K562 (cell line): Measurements from ENCODE around the gene SLC24A4. TPM values are rescaled to one million over a fixed set of nuclear protein-coding genes. Genes with fewer than 3 reads are reported as not detected.

Source experiments
- ATAC-seq: fragments of 200-7000 bp; cut with Tn5 transposase; 3 replicates; pipeline ENCODE4 v1.9.1; 2020; ENCODE audit warnings: moderate library complexity
- BruUV-seq: library from RNA; stranded (reverse); fragments of 400-500 nt; replicated peaks from 2 replicates; lab custom pipeline; 2021; lab: Mats Ljungman, UMichigan
- CTCF ChIA-PET: fragments of 300-600 bp; formaldehyde crosslinking; extraction: SDS; loops from one replicate; lab custom pipeline; 2021; ENCODE audit warnings: low intra/inter-chr PET ratio; lab: Yijun Ruan, JAX
- POLR2A ChIA-PET: fragments of 300-600, 350-650 bp; sonication (Branson Sonifier 250); formaldehyde crosslinking; extraction: SDS; loops from one replicate; lab custom pipeline; 2021; ENCODE audit warnings: antibody characterized with exemption, inconsistent platforms; lab: Yijun Ruan, JAX
- DNase-seq, 4 experiments: peaks; one replicate each; pipeline versions ENCODE4 v3.0.0 to v3.0.0-alpha.2; 2011 to 2018; ENCODE audit warnings: low spot score in 3 of 4, mixed read lengths in 3 of 4; ENCODE audit errors: extremely low read depth in 1 of 4
- FAIRE-seq: peaks from 2 replicates; lab custom pipeline; 2011; peaks lifted over from hg19 to GRCh38; lab: Jason Lieb, UNC
- H2AFZ ChIP-seq: 2 replicates; pipeline ENCODE4 v1.6.0; 2011; ENCODE audit warnings: low read depth, low read length, control low read depth, inconsistent platforms
- H3K27ac ChIP-seq: fragments of 200-600 bp; 3 replicates; pipeline ENCODE4 v1.8.0; 2011; ENCODE audit warnings: low read depth, mild to moderate bottlenecking, control low read depth, inconsistent platforms, low read length, moderate library complexity, mixed read lengths; ENCODE audit errors: extremely low read depth
- H3K27me3 ChIP-seq, 2 experiments: fragments of 300-600 bp in 1 of 2; 2 replicates in 1 of 2; 3 replicates in 1 of 2; pipeline versions ENCODE4 v1.6.0 to v1.8.0; 2011; ENCODE audit warnings: inconsistent platforms in 2 of 2, low read length in 2 of 2, mild to moderate bottlenecking in 1 of 2, mixed read lengths in 1 of 2, moderate library complexity in 1 of 2; ENCODE audit not compliant: control insufficient read depth in 2 of 2, insufficient read depth in 2 of 2
- H3K36me3 ChIP-seq: fragments of 300-600 bp; 3 replicates; pipeline ENCODE4 v1.8.0; 2011; ENCODE audit warnings: mild to moderate bottlenecking, low read length, inconsistent platforms; ENCODE audit not compliant: control insufficient read depth, insufficient read depth
- H3K4me1 ChIP-seq, 2 experiments: fragments of 200-600 bp in 1 of 2; replicated peaks in 1 of 2; 2 replicates in 1 of 2; 3 replicates in 1 of 2; pipeline versions ENCODE4 v1.5.1 to v1.8.0; 2011; ENCODE audit warnings: inconsistent platforms in 2 of 2, low read length in 2 of 2, mild to moderate bottlenecking in 1 of 2, mixed read lengths in 1 of 2, moderate library complexity in 1 of 2; ENCODE audit not compliant: control insufficient read depth in 2 of 2, insufficient read depth in 2 of 2
- H3K4me2 ChIP-seq: 2 replicates; pipeline ENCODE4 v1.6.1; 2011; ENCODE audit warnings: low read length, control low read depth, inconsistent platforms, mixed read lengths; ENCODE audit not compliant: insufficient read depth
- H3K4me3 ChIP-seq: fragments of 200-600 bp; sonication (generic), shearing (Covaris generic); 2 replicates; pipeline ENCODE4 v1.5.1; 2016; ENCODE audit warnings: control low read depth, inconsistent platforms
- H3K79me2 ChIP-seq: fragments of 200-600 bp; 3 replicates; pipeline ENCODE4 v1.8.0; 2011; ENCODE audit warnings: low read length, inconsistent platforms; ENCODE audit not compliant: control insufficient read depth, insufficient read depth
- H3K9ac ChIP-seq, 2 experiments: 2 replicates each; pipeline versions ENCODE4 v1.6.0 to v1.6.1; 2011; ENCODE audit warnings: low read depth in 2 of 2, low read length in 2 of 2, control low read depth in 1 of 2, inconsistent platforms in 1 of 2, mild to moderate bottlenecking in 1 of 2, mixed read lengths in 1 of 2; ENCODE audit not compliant: insufficient read depth in 1 of 2
- H3K9me1 ChIP-seq: one replicate; pipeline ENCODE4 v1.6.0; 2011; ENCODE audit warnings: inconsistent platforms, mild to moderate bottlenecking, low read length, moderate library complexity; ENCODE audit not compliant: control insufficient read depth, insufficient read depth
- H3K9me3 ChIP-seq: replicated peaks from 2 replicates; pipeline ENCODE4 v1.5.1; 2011; ENCODE audit warnings: low read depth, low read length, inconsistent platforms; ENCODE audit not compliant: control insufficient read depth, insufficient read depth
- H4K20me1 ChIP-seq: replicated peaks from 2 replicates; pipeline ENCODE4 v1.6.1; 2011; ENCODE audit warnings: low read length, inconsistent platforms, mixed read lengths; ENCODE audit not compliant: control insufficient read depth, insufficient read depth
- CTBP1 ChIP-seq: fragments of 450-650 bp; IDR thresholded peaks from 2 replicates; pipeline ENCODE4 v1.6.1; 2016; ENCODE audit warnings: borderline replicate concordance
- DPF2 ChIP-seq: fragments of 450-650 bp; IDR thresholded peaks from 2 replicates; pipeline ENCODE4 v1.6.1; 2016
- MIER1 ChIP-seq: fragments of 450-650 bp; IDR thresholded peaks from 2 replicates; pipeline ENCODE4 v1.6.1; 2016; ENCODE audit warnings: antibody characterized with exemption, mild to moderate bottlenecking, low read depth
- TRIM28 ChIP-seq: fragments of 450-650 bp; IDR thresholded peaks from 2 replicates; pipeline ENCODE4 v1.6.1; 2017
- ZNF184 ChIP-seq: sonication (generic); formaldehyde crosslinking; IDR thresholded peaks from 2 replicates; pipeline ENCODE4 v1.5.0; 2020; ENCODE audit warnings: missing genetic modification reagents
- WGBS: fragments of 100-300 bp; shearing (Covaris generic); methylation state at CpG from one replicate; pipeline ENCODE4 v1.1.6; 2016; ENCODE audit warnings: low coverage, mixed read lengths; ENCODE audit not compliant: insufficient coverage; ENCODE audit errors: missing lambda C conversion rate; 5-methylcytosine and 5-hydroxymethylcytosine counted together
- in situ Hi-C: fragments of 300-500 bp; cut with MboI; formaldehyde crosslinking; loops from 4 replicates; pipeline ENCODE4 v1.15.0; 2018; ENCODE audit warnings: inconsistent platforms, mixed read lengths
- intact Hi-C: fragments of 100-400 bp; cut with micrococcal nuclease; formaldehyde crosslinking; loops from 2 replicates; pipeline ENCODE4 v1.14.2; 2022
- polyA plus RNA-seq, 8 experiments: library from polyadenylated mRNA; depleted of rRNA in 4 of 8; stranded (reverse) in 5 of 8; unstranded in 3 of 8; fragments of >200 nt; fragmentation: Nextera tagmentation in 2 of 8; fragmentation: Illumina TruSeq in 1 of 8; extraction: Ambion mirVana in 2 of 8; extraction: Trizol in 1 of 8; gene quantifications; 2 replicates each; pipeline versions ENCODE4 v1.2.1 to v1.2.3, GENCODE V29; 2011 to 2014; ENCODE audit warnings: inconsistent platforms in 1 of 8, missing spikeins in 1 of 8
- total RNA-seq, 7 experiments: library from RNA; depleted of rRNA in 6 of 7; stranded (reverse); fragments of >200 nt in 6 of 7; fragmentation: Illumina TruSeq in 2 of 7; extraction: Trizol in 2 of 7; gene quantifications; 2 replicates each; pipeline versions ENCODE4 v1.2.1 to v1.2.3, GENCODE V29; 2011 to 2021; ENCODE audit warnings: low replicate concordance in 1 of 7
- TF ChIP-seq, protein P1 (sequence below): fragments of 250-450 bp; sonication (Bioruptor Pico); IDR thresholded peaks from 2 replicates; pipeline ENCODE4 v1.5.0; 2021; ENCODE audit warnings: mild to moderate bottlenecking, moderate library complexity

SLC24A4 gene
- total and polyA plus RNA-seq, 9 of the 15 experiments (the other 6 are each of a cell fraction or from before 2014, with no cell fraction given), result not detected

DNA sequence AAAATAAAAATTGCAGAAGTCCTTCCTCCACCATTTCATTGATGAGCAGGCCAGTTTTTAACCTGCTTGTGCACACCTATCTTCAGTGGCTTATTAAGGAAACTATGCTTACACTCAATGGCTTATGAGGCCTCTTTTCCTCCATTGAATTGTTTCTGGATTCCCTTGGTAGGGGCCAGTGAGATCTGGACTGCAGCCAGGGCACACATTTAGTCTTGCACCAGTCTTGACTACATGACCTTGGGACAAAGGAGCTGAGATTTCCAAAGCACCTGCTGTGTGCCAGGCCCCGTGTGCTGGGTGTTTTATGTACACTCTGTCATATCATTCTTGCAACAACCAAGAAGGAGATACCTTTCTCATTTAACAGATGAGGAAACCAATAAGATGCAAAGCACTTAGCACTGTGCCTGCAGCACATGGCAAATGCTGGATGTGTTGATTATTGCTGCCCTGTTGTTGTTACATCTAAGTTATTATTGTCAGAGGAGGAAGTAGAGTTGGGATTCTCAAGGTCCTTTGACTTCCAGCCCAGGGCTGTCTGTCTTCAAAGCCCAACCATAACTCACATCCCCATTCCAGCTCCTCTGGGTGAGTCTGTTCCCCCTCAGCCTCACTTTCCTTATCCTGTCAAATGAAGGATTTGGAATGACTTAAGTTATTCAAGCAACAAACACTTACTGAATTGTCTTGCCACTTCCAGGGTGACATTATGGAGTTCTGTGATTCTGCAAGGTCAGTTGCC lies 159.0 kb downstream of the SLC24A4 start:
- H3K4me2 ChIP-seq, result no peak overlapping the region
- H3K27ac ChIP-seq, result no peak overlapping the region
- H3K9me1 ChIP-seq, result no peaks in the 10 kb centered on the region
- no peak for ATAC-seq
- no peaks in the 10 kb centered on the region for H3K9me3 ChIP-seq
- FAIRE-seq, result no peak
- ChIA-PET CTCF (no interaction called here), POLR2A (no interaction called here)
- 8% methylated on average over 1 of the region's 1 CpG for WGBS
- TF ChIP-seq ZNF184 (CRISPR knock-in tag) (no peak), MIER1 (no peak), CTBP1 (no peak), TRIM28 (no peak), DPF2 (no peak)
- TF ChIP-seq, protein P1, sequence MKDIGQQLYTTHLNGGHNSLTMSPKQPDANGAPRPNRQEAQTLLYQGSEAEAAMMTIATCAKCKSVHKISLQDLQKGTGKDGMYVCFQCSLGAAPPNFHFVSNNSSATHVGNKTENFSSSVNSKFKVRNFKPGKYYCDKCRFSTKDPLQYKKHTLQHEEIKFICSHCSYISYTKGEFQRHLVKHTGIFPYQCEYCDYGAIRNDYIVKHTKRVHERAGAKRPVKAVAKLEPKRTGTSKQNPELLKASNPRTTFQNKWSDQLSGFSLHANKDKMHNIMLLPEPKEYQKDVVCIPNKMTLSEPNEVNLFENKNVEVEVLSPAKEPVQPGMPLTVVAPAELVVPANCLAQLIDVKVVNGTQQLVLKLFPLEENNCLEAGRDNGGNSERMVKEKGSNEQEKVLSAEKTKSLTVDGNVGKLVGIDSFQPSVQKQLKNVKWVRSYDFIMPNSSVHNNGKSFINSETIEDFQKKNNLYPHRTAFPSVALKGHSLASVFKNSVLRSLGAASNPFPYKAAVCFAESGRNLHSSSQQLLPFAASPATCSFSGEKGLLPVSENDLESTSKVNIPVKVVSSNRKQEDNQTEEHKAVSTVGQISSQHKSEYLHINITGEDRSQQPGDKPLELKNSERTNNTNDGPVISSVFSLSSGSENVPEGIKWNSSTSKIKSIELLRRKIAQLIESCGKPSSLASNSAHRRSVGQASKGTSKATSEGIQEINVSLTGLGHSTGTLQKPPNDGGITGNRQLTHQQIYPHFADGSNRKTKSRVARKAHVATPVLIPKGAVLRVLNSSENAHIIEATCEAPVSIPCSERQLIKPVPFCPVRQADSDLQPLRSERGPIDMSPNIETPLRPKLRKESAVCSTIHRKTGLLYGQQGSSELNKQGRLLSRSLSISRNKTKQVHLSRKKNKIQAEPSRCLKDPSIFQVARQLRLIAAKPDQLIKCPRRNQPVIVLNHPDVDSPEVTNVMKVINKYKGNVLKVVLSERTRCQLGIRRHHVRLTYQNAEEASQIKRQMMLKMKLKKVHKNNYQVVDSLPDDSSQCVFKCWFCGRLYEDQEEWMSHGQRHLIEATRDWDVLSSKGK (CRISPR knock-in tag), result no peak
- no peaks in the 10 kb centered on the region for H3K36me3 ChIP-seq
- BruUV-seq, result no TSS peak
- no peaks in the 10 kb centered on the region; a peak in 1 of 5 replicates for H3K27me3 ChIP-seq
- DNase-seq, result no peak
- no peak overlapping the region for H3K9ac ChIP-seq
- in situ Hi-C loops, result no loop called here
- H3K4me3 ChIP-seq, result no peak overlapping the region
- H4K20me1 ChIP-seq, result no peaks in the 10 kb centered on the region
- intact Hi-C loops, result no loop called here
- no peak overlapping the region for H2AFZ ChIP-seq
- H3K4me1 ChIP-seq, result no peaks in the 10 kb centered on the region
- H3K79me2 ChIP-seq, result no peaks in the 10 kb centered on the region
